AG04449 (cell line): ENCODE measurements around the gene SMG6.

ENCODE experiments used
- CTCF ChIA-PET: fragments of 350-600 bp; formaldehyde crosslinking; extraction: SDS; loops from one replicate; lab custom pipeline; 2021; ENCODE audit warnings: antibody characterized with exemption; lab: Yijun Ruan, JAX
- POLR2A ChIA-PET: fragments of 400-600, 350-600 bp; formaldehyde crosslinking; extraction: SDS; loops from one replicate; lab custom pipeline; 2020; ENCODE audit warnings: antibody characterized with exemption, inconsistent platforms; lab: Yijun Ruan, JAX
- DNase-seq: peaks from one replicate; pipeline ENCODE4 v3.0.0-alpha.2; 2010; ENCODE audit warnings: low read depth, low spot score
- H3K4me3 ChIP-seq: 2 replicates; pipeline ENCODE4 v1.5.1; 2011; ENCODE audit warnings: low read depth, mild to moderate bottlenecking, control low read depth, low read length
- TF ChIP-seq, protein P1 (sequence below): IDR thresholded peaks from one replicate; pipeline ENCODE4 v1.5.1; 2011; ENCODE audit warnings: mild to moderate bottlenecking, moderate library complexity, low read length, control low read depth, inconsistent platforms; ENCODE audit not compliant: insufficient read depth; ENCODE audit errors: missing control alignments

SMG6 gene

GRCh38 chr17:2157675-2158395 is 145.8 kb downstream of the SMG6 start:
- DNase-seq = peak; percentile 84
- POLR2A ChIA-PET = no interaction called here
- TF ChIP-seq, protein P1, sequence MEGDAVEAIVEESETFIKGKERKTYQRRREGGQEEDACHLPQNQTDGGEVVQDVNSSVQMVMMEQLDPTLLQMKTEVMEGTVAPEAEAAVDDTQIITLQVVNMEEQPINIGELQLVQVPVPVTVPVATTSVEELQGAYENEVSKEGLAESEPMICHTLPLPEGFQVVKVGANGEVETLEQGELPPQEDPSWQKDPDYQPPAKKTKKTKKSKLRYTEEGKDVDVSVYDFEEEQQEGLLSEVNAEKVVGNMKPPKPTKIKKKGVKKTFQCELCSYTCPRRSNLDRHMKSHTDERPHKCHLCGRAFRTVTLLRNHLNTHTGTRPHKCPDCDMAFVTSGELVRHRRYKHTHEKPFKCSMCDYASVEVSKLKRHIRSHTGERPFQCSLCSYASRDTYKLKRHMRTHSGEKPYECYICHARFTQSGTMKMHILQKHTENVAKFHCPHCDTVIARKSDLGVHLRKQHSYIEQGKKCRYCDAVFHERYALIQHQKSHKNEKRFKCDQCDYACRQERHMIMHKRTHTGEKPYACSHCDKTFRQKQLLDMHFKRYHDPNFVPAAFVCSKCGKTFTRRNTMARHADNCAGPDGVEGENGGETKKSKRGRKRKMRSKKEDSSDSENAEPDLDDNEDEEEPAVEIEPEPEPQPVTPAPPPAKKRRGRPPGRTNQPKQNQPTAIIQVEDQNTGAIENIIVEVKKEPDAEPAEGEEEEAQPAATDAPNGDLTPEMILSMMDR = no peak
- H3K4me3 ChIP-seq = no peak overlapping the region
- CTCF ChIA-PET = interaction anchor here (1.4 to 1.9 kb wide), 3 partner anchors 15 to 103 kb away, joined by 3 to 11 read pairs (median 3); partner anchors contain the start of gene HIC1

- CTCF ChIA-PET = interaction anchor here (1.4 to 1.9 kb wide), 3 partner anchors 13 to 102 kb away, joined by 3 to 11 read pairs (median 4); partner anchors contain the start of gene HIC1
- TF ChIP-seq, protein P1 = no peak
- no peak for DNase-seq
- POLR2A ChIA-PET = no interaction called here
- H3K4me3 ChIP-seq = no peak overlapping the region
Measured at GRCh38 chr17:2157081-2157480, 146.5 kb downstream of the SMG6 start.

GRCh38 chr17:2156666-2157065 is 146.9 kb downstream of the SMG6 start:
- CTCF ChIA-PET = interaction anchor here (1.4 to 1.9 kb wide), 3 partner anchors 13 to 102 kb away, joined by 3 to 11 read pairs (median 4); partner anchors contain the start of gene HIC1
- POLR2A ChIA-PET = no interaction called here
- H3K4me3 ChIP-seq = no peak overlapping the region
- TF ChIP-seq, protein P1 = no peak
- DNase-seq = no peak

DNA sequence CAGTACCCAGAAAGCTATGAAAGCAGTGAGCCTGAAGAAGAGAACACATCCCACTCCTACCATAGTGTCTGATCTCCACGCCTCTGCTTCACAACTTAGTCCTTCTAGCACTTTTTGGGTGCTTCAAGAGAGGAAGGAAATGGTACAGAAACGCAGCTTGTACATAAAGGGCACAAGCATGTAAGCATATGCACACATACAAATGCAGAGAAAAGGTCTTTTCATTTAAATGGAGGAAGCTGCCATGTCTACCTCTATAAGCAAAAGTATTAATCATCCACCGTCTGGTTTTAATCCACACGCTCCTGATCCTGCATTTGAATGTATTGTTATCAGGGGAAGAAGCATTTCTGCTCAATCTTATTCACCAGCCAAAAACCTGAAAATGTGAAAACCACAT is 148.0 kb downstream of the SMG6 start:
- TF ChIP-seq, protein P1 = no peak
- POLR2A ChIA-PET = interaction anchor here (0.7 kb wide), 1 partner anchor 112 kb away, joined by 3 read pairs; no protein-coding TSS in a partner anchor
- CTCF ChIA-PET = interaction anchor here (1.8 kb wide), 1 partner anchor 12 kb away, joined by 4 read pairs; no protein-coding TSS in a partner anchor
- DNase-seq = no peak
- no peak overlapping the region for H3K4me3 ChIP-seq

- CTCF ChIA-PET = interaction anchor here (1.3 kb wide), 1 partner anchor 19 kb away, joined by 3 read pairs; no protein-coding TSS in a partner anchor
- POLR2A ChIA-PET = no interaction called here
Measured at GRCh38 chr17:2151358-2152033, 152.1 kb downstream of the SMG6 start.

DNA sequence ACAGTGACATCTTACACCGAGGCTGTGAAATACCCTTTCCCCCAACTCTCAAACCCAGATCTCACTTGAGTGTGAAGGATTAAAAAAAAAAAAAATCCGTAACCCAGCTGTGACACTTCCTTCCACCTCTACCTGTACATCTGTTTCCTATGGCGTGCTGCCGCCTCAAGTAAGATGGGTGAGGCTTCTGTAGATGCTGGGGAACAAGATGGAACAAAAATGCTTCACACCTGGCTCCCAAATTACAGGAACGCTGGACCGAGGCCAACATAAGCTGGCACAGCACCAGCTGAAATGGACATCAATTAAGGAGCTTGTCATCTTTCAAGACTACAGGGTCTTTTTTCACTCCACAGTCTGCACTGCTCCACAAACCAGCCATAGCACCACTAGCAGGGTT is 152.8 kb downstream of the SMG6 start:
- H3K4me3 ChIP-seq = no peak overlapping the region
- no peak for DNase-seq
- CTCF ChIA-PET = no interaction called here
- POLR2A ChIA-PET = no interaction called here
- TF ChIP-seq, protein P1 = no peak

More at GRCh38 chr17:2151358-2152033, 152.1 kb downstream of the SMG6 start:
- no peak overlapping the region for H3K4me3 ChIP-seq
- TF ChIP-seq, protein P1 = no peak
- DNase-seq = no peak
